K562 (cell line): ENCODE results near the gene HPS3. TPM values are rescaled to one million over a fixed set of nuclear protein-coding genes. Genes with fewer than 3 reads are reported as not detected.
A peak's percentile ranks its signal among the peaks of the same experiment; 100 is the strongest.

Experiments used
- HIVEP1 ChIP-seq: fragments of 250-450 bp; sonication (Bioruptor Pico); IDR thresholded peaks from 2 replicates; pipeline ENCODE4 v1.4.0; 2020; ENCODE audit warnings: mild to moderate bottlenecking
- IRF9 ChIP-seq: fragments of 450-650 bp; IDR thresholded peaks from 2 replicates; pipeline ENCODE4 v1.6.1; 2016; ENCODE audit warnings: missing biosample characterization, missing genetic modification characterization
- JUND ChIP-seq, 2 experiments: IDR thresholded peaks; 2 replicates in 1 of 2; 3 replicates in 1 of 2; pipeline ENCODE4 v1.6.1; 2011; ENCODE audit warnings: borderline replicate concordance in 2 of 2, low read depth in 2 of 2, low read length in 2 of 2, improper control_type of control experiment in 1 of 2, missing biosample characterization in 1 of 2, missing genetic modification characterization in 1 of 2, missing genetic modification reagents in 1 of 2
- TAF15 ChIP-seq: fragments of 200-400 bp; formaldehyde crosslinking; IDR thresholded peaks from 2 replicates; pipeline ENCODE4 v1.6.1; 2017; ENCODE audit warnings: mild to moderate bottlenecking, low read depth, low read length, moderate library complexity
- TOE1 ChIP-seq, 2 experiments: fragments of 450-650 bp in 1 of 2; sonication (generic) in 1 of 2; formaldehyde crosslinking in 1 of 2; IDR thresholded peaks; 2 replicates each; pipeline versions ENCODE4 v1.7.1 to v1.8.0; 2016 to 2022; ENCODE audit warnings: borderline replicate concordance in 2 of 2, mild to moderate bottlenecking in 2 of 2, antibody characterized with exemption in 1 of 2, inconsistent platforms in 1 of 2, low read depth in 1 of 2, missing genetic modification reagents in 1 of 2, moderate library complexity in 1 of 2
- ZBTB8A ChIP-seq: fragments of 450-650 bp; IDR thresholded peaks from 2 replicates; pipeline ENCODE4 v1.6.1; 2018; ENCODE audit warnings: mild to moderate bottlenecking, moderate library complexity; ENCODE audit not compliant: partially characterized antibody
- polyA plus RNA-seq, 8 experiments: library from polyadenylated mRNA; depleted of rRNA in 4 of 8; stranded (reverse) in 5 of 8; unstranded in 3 of 8; fragments of >200 nt; fragmentation: Nextera tagmentation in 2 of 8; fragmentation: Illumina TruSeq in 1 of 8; extraction: Ambion mirVana in 2 of 8; extraction: Trizol in 1 of 8; gene quantifications; 2 replicates each; pipeline versions ENCODE4 v1.2.1 to v1.2.3, GENCODE V29; 2011 to 2014; ENCODE audit warnings: inconsistent platforms in 1 of 8, missing spikeins in 1 of 8
- total RNA-seq, 7 experiments: library from RNA; depleted of rRNA in 6 of 7; stranded (reverse); fragments of >200 nt in 6 of 7; fragmentation: Illumina TruSeq in 2 of 7; extraction: Trizol in 2 of 7; gene quantifications; 2 replicates each; pipeline versions ENCODE4 v1.2.1 to v1.2.3, GENCODE V29; 2011 to 2021; ENCODE audit warnings: low replicate concordance in 1 of 7
- TF ChIP-seq, protein P1 (sequence below): fragments of 450-650 bp; IDR thresholded peaks from 2 replicates; pipeline ENCODE4 v1.6.1; 2016; ENCODE audit warnings: mild to moderate bottlenecking, moderate library complexity
- TF ChIP-seq, protein P2 (sequence below): fragments of 250-450 bp; sonication (Bioruptor Pico); IDR thresholded peaks from 2 replicates; pipeline ENCODE4 v1.4.0; 2020; ENCODE audit warnings: mild to moderate bottlenecking

Gene HPS3
- total and polyA plus RNA-seq, 9 of the 15 experiments (the other 6 are each of a cell fraction or from before 2014, with no cell fraction given) = 1.2 to 11.3 (median 7.6) TPM

- TF ChIP-seq, protein P1, sequence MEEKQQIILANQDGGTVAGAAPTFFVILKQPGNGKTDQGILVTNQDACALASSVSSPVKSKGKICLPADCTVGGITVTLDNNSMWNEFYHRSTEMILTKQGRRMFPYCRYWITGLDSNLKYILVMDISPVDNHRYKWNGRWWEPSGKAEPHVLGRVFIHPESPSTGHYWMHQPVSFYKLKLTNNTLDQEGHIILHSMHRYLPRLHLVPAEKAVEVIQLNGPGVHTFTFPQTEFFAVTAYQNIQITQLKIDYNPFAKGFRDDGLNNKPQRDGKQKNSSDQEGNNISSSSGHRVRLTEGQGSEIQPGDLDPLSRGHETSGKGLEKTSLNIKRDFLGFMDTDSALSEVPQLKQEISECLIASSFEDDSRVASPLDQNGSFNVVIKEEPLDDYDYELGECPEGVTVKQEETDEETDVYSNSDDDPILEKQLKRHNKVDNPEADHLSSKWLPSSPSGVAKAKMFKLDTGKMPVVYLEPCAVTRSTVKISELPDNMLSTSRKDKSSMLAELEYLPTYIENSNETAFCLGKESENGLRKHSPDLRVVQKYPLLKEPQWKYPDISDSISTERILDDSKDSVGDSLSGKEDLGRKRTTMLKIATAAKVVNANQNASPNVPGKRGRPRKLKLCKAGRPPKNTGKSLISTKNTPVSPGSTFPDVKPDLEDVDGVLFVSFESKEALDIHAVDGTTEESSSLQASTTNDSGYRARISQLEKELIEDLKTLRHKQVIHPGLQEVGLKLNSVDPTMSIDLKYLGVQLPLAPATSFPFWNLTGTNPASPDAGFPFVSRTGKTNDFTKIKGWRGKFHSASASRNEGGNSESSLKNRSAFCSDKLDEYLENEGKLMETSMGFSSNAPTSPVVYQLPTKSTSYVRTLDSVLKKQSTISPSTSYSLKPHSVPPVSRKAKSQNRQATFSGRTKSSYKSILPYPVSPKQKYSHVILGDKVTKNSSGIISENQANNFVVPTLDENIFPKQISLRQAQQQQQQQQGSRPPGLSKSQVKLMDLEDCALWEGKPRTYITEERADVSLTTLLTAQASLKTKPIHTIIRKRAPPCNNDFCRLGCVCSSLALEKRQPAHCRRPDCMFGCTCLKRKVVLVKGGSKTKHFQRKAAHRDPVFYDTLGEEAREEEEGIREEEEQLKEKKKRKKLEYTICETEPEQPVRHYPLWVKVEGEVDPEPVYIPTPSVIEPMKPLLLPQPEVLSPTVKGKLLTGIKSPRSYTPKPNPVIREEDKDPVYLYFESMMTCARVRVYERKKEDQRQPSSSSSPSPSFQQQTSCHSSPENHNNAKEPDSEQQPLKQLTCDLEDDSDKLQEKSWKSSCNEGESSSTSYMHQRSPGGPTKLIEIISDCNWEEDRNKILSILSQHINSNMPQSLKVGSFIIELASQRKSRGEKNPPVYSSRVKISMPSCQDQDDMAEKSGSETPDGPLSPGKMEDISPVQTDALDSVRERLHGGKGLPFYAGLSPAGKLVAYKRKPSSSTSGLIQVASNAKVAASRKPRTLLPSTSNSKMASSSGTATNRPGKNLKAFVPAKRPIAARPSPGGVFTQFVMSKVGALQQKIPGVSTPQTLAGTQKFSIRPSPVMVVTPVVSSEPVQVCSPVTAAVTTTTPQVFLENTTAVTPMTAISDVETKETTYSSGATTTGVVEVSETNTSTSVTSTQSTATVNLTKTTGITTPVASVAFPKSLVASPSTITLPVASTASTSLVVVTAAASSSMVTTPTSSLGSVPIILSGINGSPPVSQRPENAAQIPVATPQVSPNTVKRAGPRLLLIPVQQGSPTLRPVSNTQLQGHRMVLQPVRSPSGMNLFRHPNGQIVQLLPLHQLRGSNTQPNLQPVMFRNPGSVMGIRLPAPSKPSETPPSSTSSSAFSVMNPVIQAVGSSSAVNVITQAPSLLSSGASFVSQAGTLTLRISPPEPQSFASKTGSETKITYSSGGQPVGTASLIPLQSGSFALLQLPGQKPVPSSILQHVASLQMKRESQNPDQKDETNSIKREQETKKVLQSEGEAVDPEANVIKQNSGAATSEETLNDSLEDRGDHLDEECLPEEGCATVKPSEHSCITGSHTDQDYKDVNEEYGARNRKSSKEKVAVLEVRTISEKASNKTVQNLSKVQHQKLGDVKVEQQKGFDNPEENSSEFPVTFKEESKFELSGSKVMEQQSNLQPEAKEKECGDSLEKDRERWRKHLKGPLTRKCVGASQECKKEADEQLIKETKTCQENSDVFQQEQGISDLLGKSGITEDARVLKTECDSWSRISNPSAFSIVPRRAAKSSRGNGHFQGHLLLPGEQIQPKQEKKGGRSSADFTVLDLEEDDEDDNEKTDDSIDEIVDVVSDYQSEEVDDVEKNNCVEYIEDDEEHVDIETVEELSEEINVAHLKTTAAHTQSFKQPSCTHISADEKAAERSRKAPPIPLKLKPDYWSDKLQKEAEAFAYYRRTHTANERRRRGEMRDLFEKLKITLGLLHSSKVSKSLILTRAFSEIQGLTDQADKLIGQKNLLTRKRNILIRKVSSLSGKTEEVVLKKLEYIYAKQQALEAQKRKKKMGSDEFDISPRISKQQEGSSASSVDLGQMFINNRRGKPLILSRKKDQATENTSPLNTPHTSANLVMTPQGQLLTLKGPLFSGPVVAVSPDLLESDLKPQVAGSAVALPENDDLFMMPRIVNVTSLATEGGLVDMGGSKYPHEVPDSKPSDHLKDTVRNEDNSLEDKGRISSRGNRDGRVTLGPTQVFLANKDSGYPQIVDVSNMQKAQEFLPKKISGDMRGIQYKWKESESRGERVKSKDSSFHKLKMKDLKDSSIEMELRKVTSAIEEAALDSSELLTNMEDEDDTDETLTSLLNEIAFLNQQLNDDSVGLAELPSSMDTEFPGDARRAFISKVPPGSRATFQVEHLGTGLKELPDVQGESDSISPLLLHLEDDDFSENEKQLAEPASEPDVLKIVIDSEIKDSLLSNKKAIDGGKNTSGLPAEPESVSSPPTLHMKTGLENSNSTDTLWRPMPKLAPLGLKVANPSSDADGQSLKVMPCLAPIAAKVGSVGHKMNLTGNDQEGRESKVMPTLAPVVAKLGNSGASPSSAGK = peak; percentile 72
- TF ChIP-seq JUND (IDR thresholded peaks at IDR 0.05; ENCODE audit: borderline replicate concordance, low read depth, low read length) = peak; percentile 60
- TF ChIP-seq JUND (tag; IDR thresholded peaks at IDR 0.05; ENCODE audit: borderline replicate concordance, low read depth, low read length) = peak; percentile 50; the same call in 1 of the 3 replicates
- TF ChIP-seq ZBTB8A = no peak
- TF ChIP-seq TAF15 = no peak
- no peak for TF ChIP-seq IRF9 (tag)
- peak; percentile 95 for TF ChIP-seq TOE1 (IDR thresholded peaks at IDR 0.05; ENCODE audit: borderline replicate concordance)
- no peak for TF ChIP-seq TOE1 (CRISPR knock-in tag; IDR thresholded peaks at IDR 0.05; ENCODE audit: borderline replicate concordance, low read depth)
- TF ChIP-seq, protein P2, sequence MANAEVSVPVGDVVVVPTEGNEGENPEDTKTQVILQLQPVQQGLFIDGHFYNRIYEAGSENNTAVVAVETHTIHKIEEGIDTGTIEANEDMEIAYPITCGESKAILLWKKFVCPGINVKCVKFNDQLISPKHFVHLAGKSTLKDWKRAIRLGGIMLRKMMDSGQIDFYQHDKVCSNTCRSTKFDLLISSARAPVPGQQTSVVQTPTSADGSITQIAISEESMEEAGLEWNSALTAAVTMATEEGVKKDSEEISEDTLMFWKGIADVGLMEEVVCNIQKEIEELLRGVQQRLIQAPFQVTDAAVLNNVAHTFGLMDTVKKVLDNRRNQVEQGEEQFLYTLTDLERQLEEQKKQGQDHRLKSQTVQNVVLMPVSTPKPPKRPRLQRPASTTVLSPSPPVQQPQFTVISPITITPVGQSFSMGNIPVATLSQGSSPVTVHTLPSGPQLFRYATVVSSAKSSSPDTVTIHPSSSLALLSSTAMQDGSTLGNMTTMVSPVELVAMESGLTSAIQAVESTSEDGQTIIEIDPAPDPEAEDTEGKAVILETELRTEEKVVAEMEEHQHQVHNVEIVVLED (CRISPR knock-in tag) = peak; percentile 50; the same call in 1 of the 2 replicates
- TF ChIP-seq HIVEP1 = no peak; the same call in 1 of the 2 replicates
These were observed at the start of gene HPS3 (continued) for GRCh38 chr3:149129326-149130205.
